Psoas muscle (tissue), 8 donors: ENCODE data around the gene LAIR2. TPM values are rescaled to one million over a fixed set of nuclear protein-coding genes. Genes with fewer than 3 reads are reported as not detected.

Experiments used
- ATAC-seq, 4 donors: fragments of 200-7000 bp; cut with Tn5 transposase; one replicate each; pipeline ENCODE4 v1.9.1; 2020; ENCODE audit warnings: moderate library complexity in 3 of 4, mild to moderate bottlenecking in 2 of 4
- DNase-seq, 2 donors: peaks; one replicate each; pipeline ENCODE4 v3.0.0-alpha.2; 2020
- H3K27ac ChIP-seq: fragments of 200-600 bp; one replicate; pipeline ENCODE4 v1.8.0; 2022
- H3K27me3 ChIP-seq, 3 donors: fragments of 200-600 bp in 1 of 3; one replicate each; pipeline versions ENCODE4 v1.6.1 to v1.8.0; 2013 to 2022; ENCODE audit warnings: low read length in 2 of 3, mild to moderate bottlenecking in 2 of 3, moderate library complexity in 1 of 3; ENCODE audit not compliant: insufficient read depth in 3 of 3
- H3K36me3 ChIP-seq, 2 donors: fragments of 200-600 bp in 1 of 2; one replicate each; pipeline versions ENCODE4 v1.6.1 to v1.8.0; 2013 to 2022; ENCODE audit warnings: low read depth in 1 of 2, mild to moderate bottlenecking in 1 of 2, moderate library complexity in 1 of 2; ENCODE audit not compliant: insufficient read depth in 1 of 2
- H3K4me1 ChIP-seq: fragments of 200-600 bp; one replicate; pipeline ENCODE4 v1.8.0; 2022
- H3K4me3 ChIP-seq: fragments of 200-600 bp; one replicate; pipeline ENCODE4 v1.8.0; 2022; ENCODE audit warnings: mild to moderate bottlenecking
- H3K9me3 ChIP-seq: fragments of 200-600 bp; one replicate; pipeline ENCODE4 v1.8.0; 2022
- WGBS, 3 donors: extraction: QIAGEN DNeasy Blood & Tissue Kit; methylation state at CpG; one replicate each; pipeline versions ENCODE4 v1.1.6 to v1.1.7; 2013; 5-methylcytosine and 5-hydroxymethylcytosine counted together
- intact Hi-C, 2 donors: fragments of 100-400 bp; cut with DNase I; formaldehyde crosslinking; loops; one replicate each; pipeline versions ENCODE4 v1.11.0 to v1.14.2; 2022
- polyA plus RNA-seq, 3 donors: library from polyadenylated mRNA; stranded (reverse); fragments of 200-250 nt; gene quantifications; one replicate each; pipeline ENCODE4 v1.2.3, GENCODE V29; 2013
- total RNA-seq, 4 donors: library from RNA; stranded (reverse); fragmentation: NEBNext Ultra II Directional in 2 of 4; extraction: Animal tissue kit (Norgen Biotek cat#: 25700) in 2 of 4; gene quantifications; one replicate each; pipeline versions ENCODE4 v1.2.1 to v1.2.4, GENCODE V29; 2021 to 2023
- TF ChIP-seq, protein P1 (sequence below): fragments of 200-600 bp; IDR thresholded peaks from one replicate; pipeline ENCODE4 v1.8.0; 2022; ENCODE audit warnings: antibody characterized with exemption
- donor health status: healthy with polysubstance abuse.
- donor health status: DM: no; HTN: no; CAD: no; lungs with moderate emphysema.
- donor health status: Bipolar disorder and iron deficiency.
- donor health status: healthy.
- donor health status: DM: yes; HTN: yes; CAD: no.
- donor health status: DM: no; HTN: no; CAD: no.
- donor health status: DM: no; HTN: no; CAD: no.
- donor health status: DM: yes; HTN: yes; CAD: no.

The LAIR2 gene
- total and polyA plus RNA-seq, 7 donors: not detected

DNA sequence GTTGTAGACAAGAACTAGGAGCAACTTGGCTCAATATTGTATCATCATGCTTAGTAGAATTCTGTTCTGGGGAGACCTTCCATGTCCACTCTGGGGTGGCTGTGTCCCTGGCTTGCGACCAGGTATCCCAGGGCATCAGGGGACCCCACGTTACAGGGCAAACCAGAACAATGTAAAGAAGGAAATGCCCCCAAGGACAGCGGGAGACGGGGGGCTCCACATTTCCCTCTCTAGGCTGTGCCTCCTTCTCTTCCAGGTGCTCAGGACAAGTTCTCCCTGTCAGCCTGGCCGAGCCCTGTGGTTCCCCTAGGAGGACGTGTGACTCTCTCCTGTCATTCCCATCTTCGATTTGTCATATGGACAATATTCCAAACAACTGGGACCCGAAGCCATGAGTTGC is 30.8 kb downstream of the LAIR2 start:
- Histone ChIP-seq H3K27ac (no peak overlapping the region), H3K4me1 (no peaks in the 10 kb centered on the region), H3K9me3 (no peaks in the 10 kb centered on the region), H3K27me3 (peaks cover 0 to 2% (median 0%) of the 10 kb centered on the region in 3 donors), H3K36me3 (no peaks in the 10 kb centered on the region), H3K4me3 (no peak overlapping the region)
- WGBS, 3 donors: 76 to 80% (median 77%) methylated on average over 8 of the region's 8 CpGs
- DNase-seq: no peak
- intact Hi-C loops: no loop called here
- TF ChIP-seq, protein P1, sequence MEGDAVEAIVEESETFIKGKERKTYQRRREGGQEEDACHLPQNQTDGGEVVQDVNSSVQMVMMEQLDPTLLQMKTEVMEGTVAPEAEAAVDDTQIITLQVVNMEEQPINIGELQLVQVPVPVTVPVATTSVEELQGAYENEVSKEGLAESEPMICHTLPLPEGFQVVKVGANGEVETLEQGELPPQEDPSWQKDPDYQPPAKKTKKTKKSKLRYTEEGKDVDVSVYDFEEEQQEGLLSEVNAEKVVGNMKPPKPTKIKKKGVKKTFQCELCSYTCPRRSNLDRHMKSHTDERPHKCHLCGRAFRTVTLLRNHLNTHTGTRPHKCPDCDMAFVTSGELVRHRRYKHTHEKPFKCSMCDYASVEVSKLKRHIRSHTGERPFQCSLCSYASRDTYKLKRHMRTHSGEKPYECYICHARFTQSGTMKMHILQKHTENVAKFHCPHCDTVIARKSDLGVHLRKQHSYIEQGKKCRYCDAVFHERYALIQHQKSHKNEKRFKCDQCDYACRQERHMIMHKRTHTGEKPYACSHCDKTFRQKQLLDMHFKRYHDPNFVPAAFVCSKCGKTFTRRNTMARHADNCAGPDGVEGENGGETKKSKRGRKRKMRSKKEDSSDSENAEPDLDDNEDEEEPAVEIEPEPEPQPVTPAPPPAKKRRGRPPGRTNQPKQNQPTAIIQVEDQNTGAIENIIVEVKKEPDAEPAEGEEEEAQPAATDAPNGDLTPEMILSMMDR: no peak
- ATAC-seq: no peak

DNA sequence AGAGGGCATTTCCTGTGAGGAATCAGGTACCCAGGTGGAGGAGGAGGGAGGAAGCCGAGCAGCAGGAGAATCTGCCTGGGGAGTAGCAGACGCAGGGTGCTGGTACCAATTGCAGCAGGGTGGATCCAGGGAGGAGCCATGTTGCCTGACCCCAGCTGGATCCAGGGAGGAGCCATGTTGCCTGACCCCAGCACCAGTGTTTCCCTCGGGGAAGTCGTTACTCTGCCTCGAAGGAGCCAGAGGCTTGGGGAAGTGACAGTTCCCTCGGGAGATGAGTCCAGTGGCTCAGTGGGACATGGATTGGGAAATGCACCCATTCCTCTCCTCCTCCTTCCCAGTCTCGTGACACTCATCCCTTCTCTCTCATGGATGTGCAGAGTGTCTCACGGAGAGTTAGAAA is 31.5 kb downstream of the LAIR2 start:
- TF ChIP-seq, protein P1: no peak
- WGBS, 3 donors: 60 to 66% (median 63%) methylated on average over 8 of the region's 8 CpGs
- Histone ChIP-seq H3K4me3 (no peak overlapping the region), H3K27ac (no peak overlapping the region), H3K27me3 (peaks cover 0 to 2% (median 0%) of the 10 kb centered on the region in 3 donors), H3K9me3 (no peaks in the 10 kb centered on the region), H3K4me1 (no peaks in the 10 kb centered on the region), H3K36me3 (no peaks in the 10 kb centered on the region)
- ATAC-seq (no peak), DNase-seq (no peak)
- intact Hi-C loops: no loop called here

DNA sequence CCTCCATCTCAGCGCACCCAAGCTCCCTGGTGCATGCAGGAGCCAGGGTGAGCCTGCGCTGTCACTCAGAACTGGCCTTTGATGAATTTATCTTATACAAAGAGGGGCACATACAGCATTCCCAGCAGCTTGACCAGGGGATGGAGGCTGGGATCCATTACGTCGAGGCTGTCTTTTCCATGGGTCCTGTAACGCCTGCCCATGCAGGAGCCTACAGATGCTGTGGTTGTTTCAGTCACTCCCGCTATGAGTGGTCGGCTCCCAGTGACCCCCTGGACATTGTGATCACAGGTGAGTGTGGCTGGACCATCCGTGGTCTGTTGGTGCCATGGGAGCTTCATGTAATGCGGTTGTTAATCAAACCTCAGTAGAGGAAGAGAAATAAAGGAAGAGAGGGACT is 33.0 kb downstream of the LAIR2 start:
- TF ChIP-seq, protein P1: no peak
- peaks cover 0 to 2% (median 0%) of the 10 kb centered on the region in 3 donors for H3K27me3 ChIP-seq
- H3K27ac ChIP-seq: no peak overlapping the region
- H3K36me3 ChIP-seq: no peaks in the 10 kb centered on the region
- DNase-seq: no peak
- no peaks in the 10 kb centered on the region for H3K4me1 ChIP-seq
- no peak overlapping the region for H3K4me3 ChIP-seq
- no peaks in the 10 kb centered on the region for H3K9me3 ChIP-seq
- WGBS, 3 donors: 84 to 86% (median 84%) methylated on average over 9 of the region's 9 CpGs
- no peak for ATAC-seq
- intact Hi-C loops: no loop called here

DNA sequence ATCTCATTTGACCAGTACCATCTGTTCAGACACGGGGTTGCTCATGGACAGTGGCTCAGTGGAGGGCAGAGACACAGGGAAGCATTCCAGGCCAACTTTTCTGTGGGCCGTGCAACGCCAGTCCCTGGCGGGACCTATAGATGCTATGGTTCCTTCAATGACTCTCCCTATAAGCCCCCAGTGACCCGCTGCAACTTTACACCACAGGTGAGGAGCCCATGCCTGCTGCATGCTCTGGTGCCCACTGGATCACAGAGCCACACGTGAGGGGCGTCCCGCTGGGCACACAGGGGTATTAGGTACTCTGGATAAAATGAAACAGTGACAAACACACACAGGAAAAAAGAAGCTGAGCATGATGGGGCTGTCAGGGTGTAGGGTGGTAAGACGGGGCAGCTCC is 34.3 kb downstream of the LAIR2 start:
- Histone ChIP-seq H3K27me3 (peaks cover 0 to 2% (median 0%) of the 10 kb centered on the region in 3 donors), H3K4me3 (no peak overlapping the region), H3K4me1 (no peaks in the 10 kb centered on the region), H3K9me3 (no peaks in the 10 kb centered on the region), H3K36me3 (no peaks in the 10 kb centered on the region), H3K27ac (no peak overlapping the region)
- no peak for ATAC-seq
- TF ChIP-seq, protein P1: no peak
- intact Hi-C loops: no loop called here
- DNase-seq: no peak
- 80 to 86% (median 80%) methylated on average over 9 of the region's 9 CpGs for WGBS, 3 donors

DNA sequence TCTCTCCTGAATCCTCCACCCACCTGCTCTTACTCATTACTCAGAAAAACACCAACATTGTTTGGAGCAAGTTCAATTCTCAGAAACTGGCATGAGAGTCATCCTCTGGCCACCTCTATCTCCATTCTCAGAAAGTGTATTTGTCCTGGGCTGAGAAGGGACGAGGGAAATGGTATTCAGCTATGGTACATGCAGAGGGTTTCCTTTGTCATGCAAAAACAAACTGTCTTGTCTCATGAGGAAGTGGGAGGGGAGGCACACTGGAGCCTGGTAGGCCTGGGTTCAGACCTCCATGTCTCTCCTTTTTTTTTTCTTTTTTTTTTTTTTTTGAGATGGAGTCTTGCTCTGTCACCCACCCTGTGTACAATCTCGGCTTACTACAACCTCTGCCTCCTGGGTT is 39.1 kb downstream of the LAIR2 start:
- H3K4me1 ChIP-seq: no peaks in the 10 kb centered on the region
- WGBS, 3 donors: 42 to 47% (median 45%) methylated on average over 2 of the region's 2 CpGs

More for the DNA sequence above, 39.1 kb downstream of the LAIR2 start:
- no peak for ATAC-seq
- no peak for DNase-seq
- no peaks in the 10 kb centered on the region for H3K9me3 ChIP-seq
- H3K27me3 ChIP-seq: no peaks in the 10 kb centered on the region
- H3K27ac ChIP-seq: no peak overlapping the region
- TF ChIP-seq, protein P1: no peak
- intact Hi-C loops: no loop called here
- H3K36me3 ChIP-seq: no peaks in the 10 kb centered on the region
- no peak overlapping the region for H3K4me3 ChIP-seq
